Gastrocnemius medialis (tissue), 4 donors: ENCODE results near the gene YKT6. TPM values are rescaled to one million over a fixed set of nuclear protein-coding genes. Genes with fewer than 3 reads are reported as not detected.

ENCODE experiments used
- ATAC-seq, 2 donors: fragments of 150-250 bp; one replicate each; pipeline ENCODE4 v1.9.1; 2016
- DNase-seq, 2 donors: peaks; one replicate each; pipeline ENCODE4 v3.0.0-alpha.2; 2019
- H3K27ac ChIP-seq, 4 donors: fragments of 200-600 bp; sonication (generic); 1 replicate in 1 of 4; 2 replicates in 3 of 4; pipeline ENCODE4 v1.5.1; 2016 to 2018; ENCODE audit warnings: mild to moderate bottlenecking in 2 of 4, moderate library complexity in 1 of 4
- H3K27me3 ChIP-seq, 3 donors: fragments of 200-600 bp; sonication (generic) in 2 of 3; 1 replicate in 1 of 3; 2 replicates in 2 of 3; pipeline versions ENCODE4 v1.5.1 to v1.6.0; 2016 to 2019; ENCODE audit warnings: mild to moderate bottlenecking in 1 of 3, moderate library complexity in 1 of 3
- H3K36me3 ChIP-seq, 2 donors: fragments of 200-600 bp; sonication (generic) in 1 of 2; one replicate each; pipeline ENCODE4 v1.5.1; 2017 to 2018
- H3K4me1 ChIP-seq, 2 donors: fragments of 200-600 bp; sonication (generic) in 1 of 2; one replicate each; pipeline ENCODE4 v1.5.1; 2016 to 2017; ENCODE audit warnings: mild to moderate bottlenecking in 2 of 2
- H3K4me3 ChIP-seq, 4 donors: fragments of 200-600 bp; sonication (generic) in 3 of 4; 1 replicate in 1 of 4; 2 replicates in 3 of 4; pipeline ENCODE4 v1.5.1; 2016 to 2019; ENCODE audit warnings: mild to moderate bottlenecking in 2 of 4
- H3K9me3 ChIP-seq, 3 donors: fragments of 200-600 bp; sonication (generic) in 2 of 3; 1 replicate in 1 of 3; 2 replicates in 2 of 3; pipeline ENCODE4 v1.5.1; 2016 to 2019
- CTCF ChIP-seq, 5 experiments: fragments of 450-650 bp in 3 of 5; fragments of 200-600 bp in 2 of 5; sonication (generic) in 2 of 5; IDR thresholded peaks in 4 of 5; conservative IDR thresholded peaks in 1 of 5; 1 replicate in 4 of 5; 2 replicates in 1 of 5; pipeline ENCODE4 v1.5.1; 2016 to 2019; ENCODE audit warnings: antibody characterized with exemption in 5 of 5, mild to moderate bottlenecking in 3 of 5, moderate library complexity in 3 of 5
- POLR2A ChIP-seq, 2 donors: fragments of 450-650 bp; IDR thresholded peaks; one replicate each; pipeline ENCODE4 v1.6.1; 2017; ENCODE audit warnings: antibody characterized with exemption in 2 of 2, mild to moderate bottlenecking in 2 of 2, moderate library complexity in 2 of 2
- in situ Hi-C, 4 donors: fragments of 200-750 bp; cut with MboI; loops; one replicate each; pipeline versions ENCODE4 v1.15.0 to v1.8.0; 2017; ENCODE audit warnings: low sequenced_read_pairs in 4 of 4
- intact Hi-C: fragments of 100-400 bp; cut with DNase I; formaldehyde crosslinking; loops from one replicate; pipeline ENCODE4 v1.15.1; 2023; ENCODE audit warnings: low total_unique reads
- total RNA-seq, 4 donors: library from RNA; depleted of rRNA; stranded (reverse); fragments of >200 nt; gene quantifications; one replicate each; pipeline versions ENCODE4 v1.1.0 to v1.2.3, GENCODE V29; 2016

YKT6 gene
- total RNA-seq, 4 donors from 2014 or later = 37.9 to 79.5 (median 72.5) TPM

DNA sequence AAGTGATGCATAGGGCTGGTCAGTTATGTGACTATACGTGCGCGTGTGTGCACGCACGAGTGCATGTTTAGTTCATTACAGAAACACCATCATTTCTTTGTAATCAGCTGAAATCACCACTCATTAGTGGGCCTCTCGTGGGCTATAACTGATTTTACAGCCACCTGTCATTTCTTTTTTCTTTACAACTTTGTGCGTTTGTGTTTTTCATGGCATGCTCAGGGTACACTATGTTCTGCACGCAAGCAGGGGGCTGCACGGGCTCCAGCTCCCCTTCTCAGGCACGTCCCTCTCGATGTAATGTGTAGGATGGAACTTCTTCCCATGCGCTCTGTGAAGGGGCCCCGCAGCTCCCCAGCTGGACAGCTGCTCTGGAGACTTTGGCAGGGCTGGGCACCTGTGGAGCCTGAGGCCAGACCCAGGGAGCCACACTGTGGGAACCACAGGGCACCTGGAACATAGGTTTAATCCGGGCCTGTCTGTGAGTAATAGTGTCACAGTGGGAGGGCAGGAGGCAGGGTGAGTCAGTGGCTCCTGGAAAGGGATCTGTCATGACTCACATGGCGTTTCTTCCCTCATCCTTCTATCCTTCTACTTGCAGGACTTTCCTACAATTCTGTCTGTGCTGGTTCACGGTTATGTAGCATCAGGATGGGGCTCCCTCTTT, 16.4 kb upstream of the YKT6 start:
- no peaks in the 10 kb centered on the region for H3K4me1 ChIP-seq
- ATAC-seq = peak; percentile 44 to 58
- intact Hi-C loops = no loop called here

GRCh38 chr7:44184873-44185446, 15.8 kb upstream of the YKT6 start:
- ATAC-seq = no peak
- intact Hi-C loops (no loop called here), in situ Hi-C loops (no loop called here)
- TF ChIP-seq CTCF (IDR thresholded peaks at IDR 0.05 in 4 of 5, conservative IDR thresholded peaks at IDR 0.05 in 1 of 5) = no peak
- TF ChIP-seq POLR2A (IDR thresholded peaks at IDR 0.05) = no peak
- Histone ChIP-seq H3K4me3 (no peak overlapping the region), H3K36me3 (no peaks in the 10 kb centered on the region), H3K27ac (no peak overlapping the region), H3K27me3 (no peaks in the 10 kb centered on the region), H3K9me3 (no peaks in the 10 kb centered on the region), H3K4me1 (no peaks in the 10 kb centered on the region)
- DNase-seq = no peak

More for the DNA sequence above, 16.4 kb upstream of the YKT6 start:
- in situ Hi-C loops = no loop called here
- H3K9me3 ChIP-seq = no peaks in the 10 kb centered on the region
- H3K36me3 ChIP-seq = no peaks in the 10 kb centered on the region
- H3K27ac ChIP-seq = no peak overlapping the region
- no peak for DNase-seq
- H3K4me3 ChIP-seq = no peak overlapping the region
- TF ChIP-seq CTCF (IDR thresholded peaks at IDR 0.05 in 4 of 5, conservative IDR thresholded peaks at IDR 0.05 in 1 of 5) (no peak), POLR2A (IDR thresholded peaks at IDR 0.05) (no peak)
- H3K27me3 ChIP-seq = no peaks in the 10 kb centered on the region

DNA sequence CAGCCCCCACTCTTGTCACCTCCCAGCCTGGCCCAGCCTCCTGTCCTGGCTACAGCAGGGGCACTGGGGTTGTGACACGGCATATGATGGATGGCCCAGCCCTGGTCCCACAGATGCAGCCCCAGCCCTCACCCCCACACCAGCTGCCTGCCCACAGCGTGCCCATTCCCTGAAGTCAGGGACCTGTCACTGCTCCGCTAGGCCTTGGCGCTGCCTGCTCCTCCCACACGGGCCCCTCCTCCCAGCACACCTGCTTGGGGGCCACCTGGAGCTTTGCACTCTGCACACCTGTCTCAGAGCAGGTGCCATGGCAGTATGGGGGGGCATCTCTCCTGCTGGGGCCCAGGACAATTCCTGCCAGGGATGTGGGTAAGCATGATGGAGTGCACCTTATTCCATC, 15.0 kb upstream of the YKT6 start:
- DNase-seq = no peak
- no peak for ATAC-seq
- Histone ChIP-seq H3K4me3 (no peak overlapping the region), H3K9me3 (no peaks in the 10 kb centered on the region), H3K27ac (no peak overlapping the region), H3K4me1 (no peaks in the 10 kb centered on the region), H3K36me3 (no peaks in the 10 kb centered on the region), H3K27me3 (no peaks in the 10 kb centered on the region)
- TF ChIP-seq CTCF (IDR thresholded peaks at IDR 0.05 in 4 of 5, conservative IDR thresholded peaks at IDR 0.05 in 1 of 5) (no peak), POLR2A (IDR thresholded peaks at IDR 0.05) (no peak)
- intact Hi-C loops = no loop called here
- in situ Hi-C loops = no loop called here

DNA sequence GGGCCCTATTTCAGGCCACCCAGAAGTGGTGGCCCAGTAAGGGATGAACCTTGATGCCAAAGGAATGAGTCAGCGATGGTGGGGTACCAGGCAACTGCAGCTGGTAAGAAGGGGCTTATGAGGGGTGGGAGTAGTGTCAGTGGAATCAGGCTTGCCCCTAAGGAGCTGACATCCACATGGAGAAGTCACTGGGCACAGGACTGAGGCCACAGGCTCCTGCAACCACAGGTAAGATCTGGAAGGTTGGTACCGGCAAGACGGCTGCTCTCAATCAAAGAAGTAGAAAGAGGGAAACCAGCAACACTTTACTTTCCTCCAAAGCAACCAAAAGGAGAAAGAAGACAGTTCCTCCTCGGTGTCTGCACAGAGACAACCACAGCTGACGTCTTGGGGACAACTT, 14.0 kb upstream of the YKT6 start:
- H3K4me3 ChIP-seq = no peak overlapping the region
- intact Hi-C loops = no loop called here
- DNase-seq (no peak), ATAC-seq (no peak)
- H3K9me3 ChIP-seq = no peaks in the 10 kb centered on the region
- no peaks in the 10 kb centered on the region for H3K36me3 ChIP-seq
- H3K4me1 ChIP-seq = no peaks in the 10 kb centered on the region
- in situ Hi-C loops = no loop called here
- no peaks in the 10 kb centered on the region for H3K27me3 ChIP-seq
- no peak overlapping the region for H3K27ac ChIP-seq
- no peak for TF ChIP-seq CTCF (IDR thresholded peaks at IDR 0.05 in 4 of 5, conservative IDR thresholded peaks at IDR 0.05 in 1 of 5)
- TF ChIP-seq POLR2A (IDR thresholded peaks at IDR 0.05) = no peak
